ENCODE results near the gene KCTD12.

The KCTD12 gene

GRCh38 chr13:76853921-76854608, 32.1 kb downstream of the KCTD12 start:
- Mint-ChIP-seq H3K4me3 (no peak overlapping the region), H3K27me3 (peaks cover 3% of the 10 kb centered on the region), H3K36me3 (ENCODE audit: low read depth) (no peaks in the 10 kb centered on the region), H3K4me1 (peaks cover 2% of the 10 kb centered on the region), H3K9me3 (no peaks in the 10 kb centered on the region), H3K27ac (no peak overlapping the region)
- ATAC-seq (no peak), DNase-seq (no peak)

- Mint-ChIP-seq H3K27me3 (peaks cover 3% of the 10 kb centered on the region), H3K27ac (no peak overlapping the region), H3K4me1 (peaks cover 2% of the 10 kb centered on the region), H3K9me3 (no peaks in the 10 kb centered on the region), H3K4me3 (no peak overlapping the region), H3K36me3 (ENCODE audit: low read depth) (no peaks in the 10 kb centered on the region)
- no peak for DNase-seq
- no peak for ATAC-seq
These were observed 32.7 kb downstream of the KCTD12 start for GRCh38 chr13:76853481-76853880.

GRCh38 chr13:76852986-76853385, 33.2 kb downstream of the KCTD12 start:
- H3K27me3 Mint-ChIP-seq = peaks cover 3% of the 10 kb centered on the region
- H3K9me3 Mint-ChIP-seq = no peaks in the 10 kb centered on the region
- DNase-seq (no peak), ATAC-seq (no peak)
- H3K36me3 Mint-ChIP-seq (ENCODE audit: low read depth) = no peaks in the 10 kb centered on the region
- no peak overlapping the region for H3K27ac Mint-ChIP-seq
- no peak overlapping the region for H3K4me3 Mint-ChIP-seq
- peaks cover 2% of the 10 kb centered on the region for H3K4me1 Mint-ChIP-seq

GRCh38 chr13:76851961-76852360, 34.2 kb downstream of the KCTD12 start:
- H3K4me3 Mint-ChIP-seq = no peak overlapping the region
- no peaks in the 10 kb centered on the region for H3K36me3 Mint-ChIP-seq (ENCODE audit: low read depth)
- H3K27me3 Mint-ChIP-seq = peaks cover 3% of the 10 kb centered on the region
- H3K4me1 Mint-ChIP-seq = peaks cover 2% of the 10 kb centered on the region
- H3K27ac Mint-ChIP-seq = no peak overlapping the region
- no peaks in the 10 kb centered on the region for H3K9me3 Mint-ChIP-seq
- ATAC-seq (no peak), DNase-seq (no peak)

GRCh38 chr13:76849493-76849892, 36.7 kb downstream of the KCTD12 start:
- no peaks in the 10 kb centered on the region for H3K9me3 Mint-ChIP-seq
- H3K4me1 Mint-ChIP-seq = no peaks in the 10 kb centered on the region
- H3K4me3 Mint-ChIP-seq = no peak overlapping the region
- no peaks in the 10 kb centered on the region for H3K36me3 Mint-ChIP-seq (ENCODE audit: low read depth)
- no peak for DNase-seq
- H3K27ac Mint-ChIP-seq = no peak overlapping the region
- peaks cover 3% of the 10 kb centered on the region for H3K27me3 Mint-ChIP-seq
- ATAC-seq = no peak

- no peak for DNase-seq
- Mint-ChIP-seq H3K36me3 (ENCODE audit: low read depth) (no peaks in the 10 kb centered on the region), H3K4me1 (no peaks in the 10 kb centered on the region), H3K9me3 (no peaks in the 10 kb centered on the region), H3K4me3 (no peak overlapping the region), H3K27ac (no peak overlapping the region), H3K27me3 (peaks cover 3% of the 10 kb centered on the region)
- no peak for ATAC-seq
These were observed 37.6 kb downstream of the KCTD12 start for GRCh38 chr13:76848596-76848995.

GRCh38 chr13:76846363-76846762, 39.8 kb downstream of the KCTD12 start:
- DNase-seq = no peak
- no peaks in the 10 kb centered on the region for H3K36me3 Mint-ChIP-seq (ENCODE audit: low read depth)

GRCh38 chr13:76845865-76846264, 40.3 kb downstream of the KCTD12 start:
- no peak for DNase-seq
- H3K4me1 Mint-ChIP-seq = no peaks in the 10 kb centered on the region
- H3K27me3 Mint-ChIP-seq = peaks cover 5% of the 10 kb centered on the region
- H3K9me3 Mint-ChIP-seq = no peaks in the 10 kb centered on the region
- no peak for ATAC-seq
- H3K36me3 Mint-ChIP-seq (ENCODE audit: low read depth) = no peaks in the 10 kb centered on the region
- H3K4me3 Mint-ChIP-seq = no peak overlapping the region
- H3K27ac Mint-ChIP-seq = no peak overlapping the region

More at GRCh38 chr13:76846363-76846762, 39.8 kb downstream of the KCTD12 start:
- peaks cover 5% of the 10 kb centered on the region for H3K27me3 Mint-ChIP-seq
- ATAC-seq = no peak
- no peaks in the 10 kb centered on the region for H3K9me3 Mint-ChIP-seq
- H3K4me3 Mint-ChIP-seq = no peak overlapping the region
- no peaks in the 10 kb centered on the region for H3K4me1 Mint-ChIP-seq
- H3K27ac Mint-ChIP-seq = no peak overlapping the region

- H3K4me3 Mint-ChIP-seq = no peak overlapping the region
- ATAC-seq (no peak), DNase-seq (no peak)
- H3K4me1 Mint-ChIP-seq = no peaks in the 10 kb centered on the region
- H3K27ac Mint-ChIP-seq = no peak overlapping the region
- H3K9me3 Mint-ChIP-seq = no peaks in the 10 kb centered on the region
- peaks cover 5% of the 10 kb centered on the region for H3K27me3 Mint-ChIP-seq
- H3K36me3 Mint-ChIP-seq (ENCODE audit: low read depth) = no peaks in the 10 kb centered on the region
These were observed 40.8 kb downstream of the KCTD12 start for GRCh38 chr13:76845367-76845766.

- H3K9me3 Mint-ChIP-seq = no peaks in the 10 kb centered on the region
- H3K4me1 Mint-ChIP-seq = no peaks in the 10 kb centered on the region
- ATAC-seq (no peak), DNase-seq (no peak)
- peaks cover 5% of the 10 kb centered on the region for H3K27me3 Mint-ChIP-seq
- H3K36me3 Mint-ChIP-seq (ENCODE audit: low read depth) = no peaks in the 10 kb centered on the region
- H3K27ac Mint-ChIP-seq = no peak overlapping the region
- no peak overlapping the region for H3K4me3 Mint-ChIP-seq
These were observed 48.4 kb downstream of the KCTD12 start for GRCh38 chr13:76837801-76838200.

GRCh38 chr13:76836311-76836710, 49.9 kb downstream of the KCTD12 start:
- Mint-ChIP-seq H3K4me1 (no peaks in the 10 kb centered on the region), H3K27me3 (peaks cover 2% of the 10 kb centered on the region), H3K36me3 (ENCODE audit: low read depth) (no peaks in the 10 kb centered on the region), H3K9me3 (no peaks in the 10 kb centered on the region), H3K4me3 (no peak overlapping the region), H3K27ac (no peak overlapping the region)
- ATAC-seq = no peak
- DNase-seq = no peak

- no peak for DNase-seq
These were observed 52.7 kb downstream of the KCTD12 start for GRCh38 chr13:76833441-76833954.

GRCh38 chr13:76832258-76832988, 53.8 kb downstream of the KCTD12 start:
- H3K36me3 Mint-ChIP-seq (ENCODE audit: low read depth) = no peaks in the 10 kb centered on the region

More at GRCh38 chr13:76833441-76833954, 52.7 kb downstream of the KCTD12 start:
- ATAC-seq = no peak
- Mint-ChIP-seq H3K27ac (no peak overlapping the region), H3K9me3 (no peaks in the 10 kb centered on the region), H3K4me1 (peaks cover 2% of the 10 kb centered on the region), H3K27me3 (peaks cover 2% of the 10 kb centered on the region), H3K4me3 (no peak overlapping the region), H3K36me3 (ENCODE audit: low read depth) (no peaks in the 10 kb centered on the region)

GRCh38 chr13:76830805-76831204, 55.4 kb downstream of the KCTD12 start:
- ATAC-seq = no peak
- H3K9me3 Mint-ChIP-seq = no peaks in the 10 kb centered on the region
- no peak overlapping the region for H3K27ac Mint-ChIP-seq

More at GRCh38 chr13:76832258-76832988, 53.8 kb downstream of the KCTD12 start:
- DNase-seq = no peak
- H3K9me3 Mint-ChIP-seq = no peaks in the 10 kb centered on the region
- H3K4me3 Mint-ChIP-seq = no peak overlapping the region
- H3K27ac Mint-ChIP-seq = no peak overlapping the region
- H3K4me1 Mint-ChIP-seq = peaks cover 5% of the 10 kb centered on the region
- ATAC-seq = no peak
- H3K27me3 Mint-ChIP-seq = peaks cover 2% of the 10 kb centered on the region

More at GRCh38 chr13:76830805-76831204, 55.4 kb downstream of the KCTD12 start:
- peaks cover 2% of the 10 kb centered on the region for H3K27me3 Mint-ChIP-seq
- H3K36me3 Mint-ChIP-seq (ENCODE audit: low read depth) = no peaks in the 10 kb centered on the region
- no peak overlapping the region for H3K4me3 Mint-ChIP-seq
- DNase-seq = no peak
- H3K4me1 Mint-ChIP-seq = peaks cover 5% of the 10 kb centered on the region
